GM21723 (cell line): ENCODE results near the gene MAD1L1.
"Not testable (repeated sequence)": the region's sequence is repeated elsewhere in the genome, so short reads cannot be mapped to it uniquely, and the experiment has no call there.

ENCODE experiments used
- ATAC-seq: cut with Tn5 transposase; IDR thresholded peaks from one replicate; pipeline ENCODE4 v1.9.1; 2021; ENCODE audit warnings: mild to moderate bottlenecking, moderate library complexity; ENCODE audit not compliant: unreplicated experiment

The MAD1L1 gene

DNA sequence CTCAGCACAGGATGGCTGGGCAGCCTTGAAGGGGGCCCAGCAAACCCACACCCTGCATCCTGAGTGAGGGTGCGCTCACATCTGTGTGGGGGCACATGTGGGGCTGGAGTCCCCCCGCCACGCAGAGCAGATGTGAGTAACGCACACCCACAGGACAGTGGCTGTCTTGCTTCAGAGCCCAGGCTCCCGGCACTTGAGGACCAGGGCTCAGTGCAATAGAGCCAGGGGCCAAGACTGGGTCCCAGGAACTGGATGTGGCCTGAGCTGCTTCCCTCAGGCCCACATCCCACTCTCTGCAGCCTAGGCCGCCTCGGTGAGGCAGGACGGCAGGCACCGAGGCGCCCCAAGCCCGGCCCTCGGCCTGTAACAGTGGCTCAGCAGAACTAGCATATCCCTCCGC lies 159.9 kb downstream of the MAD1L1 start:
- no peak for ATAC-seq

GRCh38 chr7:2072042-2072441 lies 160.7 kb downstream of the MAD1L1 start:
- ATAC-seq, result peak; percentile 92

GRCh38 chr7:2071133-2071832 lies 161.5 kb downstream of the MAD1L1 start:
- ATAC-seq, result no peak

DNA sequence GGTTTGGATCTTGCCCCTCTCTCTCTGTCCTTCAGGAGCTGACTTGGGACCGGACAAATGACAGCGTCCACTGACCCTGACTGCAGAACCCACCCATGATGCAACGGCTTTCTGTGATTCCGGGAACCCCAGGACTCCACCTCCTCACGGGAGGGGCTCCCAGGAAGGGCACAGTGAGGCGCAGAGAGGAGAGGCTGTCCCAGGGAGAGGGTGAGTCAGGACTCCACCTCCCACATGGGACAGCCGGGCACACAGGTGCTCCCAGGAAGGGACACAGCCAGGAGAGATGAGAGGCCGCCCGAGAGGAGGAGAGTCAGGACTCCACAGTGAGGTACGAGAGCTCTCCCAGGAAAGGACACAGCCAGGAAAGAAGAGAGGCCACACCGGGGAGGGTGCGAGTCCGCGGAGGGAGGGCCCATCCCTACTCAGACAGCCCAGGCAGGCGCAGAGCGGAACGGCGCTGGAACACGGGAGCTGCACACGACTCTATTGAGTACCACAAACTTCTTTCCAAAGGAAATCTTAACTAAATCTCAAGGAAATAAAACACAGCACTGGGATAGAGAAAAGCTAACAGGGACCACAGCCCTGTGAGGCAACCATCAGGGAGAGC lies 162.5 kb downstream of the MAD1L1 start:
- no peak for ATAC-seq

- ATAC-seq, result no peak
Measured at GRCh38 chr7:2069472-2069860, 163.3 kb downstream of the MAD1L1 start.

DNA sequence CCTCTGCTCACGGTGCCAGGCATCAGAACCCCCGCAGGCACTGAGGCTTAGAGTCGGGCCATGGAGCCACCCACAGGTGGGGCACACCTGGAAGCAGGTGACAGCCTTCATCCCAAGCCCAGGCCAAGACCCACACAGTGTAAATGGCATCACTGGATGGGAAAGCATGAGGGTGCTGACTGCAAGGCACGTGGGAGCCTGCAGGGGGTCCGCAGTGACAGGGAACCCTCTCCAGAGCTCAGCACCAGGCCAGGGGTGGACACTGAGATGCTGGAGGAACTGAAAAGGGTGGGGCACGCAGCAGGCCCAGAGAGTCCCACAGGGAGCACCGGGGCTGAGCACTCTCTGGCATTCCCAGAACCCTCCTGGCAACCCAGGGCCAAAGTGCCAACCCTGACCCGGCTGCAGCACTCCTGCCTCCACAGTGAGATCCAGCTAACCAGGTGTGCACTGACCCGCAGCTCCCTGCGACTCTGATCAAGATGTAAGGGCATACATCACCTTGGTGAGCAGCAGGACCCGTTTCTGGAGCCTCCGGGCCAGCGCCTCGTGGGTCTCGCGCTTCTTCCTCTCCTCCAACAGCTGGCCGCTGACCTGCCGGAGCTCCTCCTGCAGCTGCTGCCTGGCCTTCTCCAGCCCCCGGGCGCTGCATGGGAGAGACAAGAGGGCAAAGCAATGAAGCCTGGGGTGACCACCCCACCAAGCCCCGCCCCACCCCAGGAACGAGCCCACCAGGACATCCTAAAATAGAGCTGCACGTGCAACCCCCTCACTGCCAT lies 163.9 kb downstream of the MAD1L1 start:
- ATAC-seq, result no peak

DNA sequence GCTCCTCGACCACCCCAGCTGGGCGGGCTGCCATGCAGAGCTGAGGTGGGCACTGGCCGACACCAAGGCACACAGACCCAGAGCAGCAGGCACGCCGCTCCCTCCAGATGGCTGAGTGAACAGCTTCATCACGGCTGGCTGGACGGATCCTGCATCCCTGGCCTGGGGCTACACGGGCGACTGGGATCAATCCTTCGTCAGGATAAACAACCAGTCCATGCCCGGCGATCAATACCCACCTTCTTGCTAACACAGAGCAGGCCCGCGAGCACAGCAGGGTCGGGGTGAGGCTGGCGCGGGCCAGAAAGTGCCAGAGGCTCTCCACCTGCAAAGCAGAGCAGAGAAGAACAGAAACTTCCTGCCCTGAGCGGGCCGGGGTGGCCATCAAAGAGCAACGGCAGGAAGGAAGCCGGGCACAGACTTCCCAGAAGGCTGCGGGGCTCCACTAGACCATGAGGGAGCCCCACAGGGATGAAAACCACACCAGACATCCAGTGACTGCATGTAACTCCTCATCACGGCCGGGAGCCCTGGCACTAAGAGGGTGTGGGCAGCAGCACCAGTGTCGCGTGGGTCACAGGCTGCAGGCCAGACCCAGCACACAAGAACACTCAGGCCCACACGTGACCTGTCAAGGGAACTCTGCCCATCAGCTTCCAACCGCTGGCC lies 166.4 kb downstream of the MAD1L1 start:
- ATAC-seq, result no peak

GRCh38 chr7:2065528-2065927 lies 167.2 kb downstream of the MAD1L1 start:
- no peak for ATAC-seq

GRCh38 chr7:2063563-2064260 lies 169.0 kb downstream of the MAD1L1 start:
- ATAC-seq, result no peak

GRCh38 chr7:2062648-2063047 lies 170.1 kb downstream of the MAD1L1 start:
- no peak for ATAC-seq

DNA sequence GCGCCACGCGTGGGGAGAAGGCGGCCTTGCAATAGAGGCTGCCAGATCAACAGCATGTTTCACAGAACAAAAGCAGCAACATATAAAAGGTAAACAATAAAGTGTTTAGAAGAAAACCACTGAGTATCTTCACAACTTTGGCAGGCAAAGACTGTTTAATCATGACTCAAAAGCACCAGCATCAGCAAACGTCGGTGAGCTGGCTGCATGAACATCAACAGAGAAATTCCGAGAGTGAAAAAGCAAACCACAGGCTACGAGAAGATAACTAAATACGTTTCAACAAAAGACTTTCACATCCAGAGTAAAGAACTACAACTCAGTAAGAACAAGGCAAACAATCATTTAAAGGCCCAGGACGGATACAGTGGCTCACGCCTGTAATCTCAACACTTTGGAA lies 172.0 kb downstream of the MAD1L1 start:
- ATAC-seq, result no peak

DNA sequence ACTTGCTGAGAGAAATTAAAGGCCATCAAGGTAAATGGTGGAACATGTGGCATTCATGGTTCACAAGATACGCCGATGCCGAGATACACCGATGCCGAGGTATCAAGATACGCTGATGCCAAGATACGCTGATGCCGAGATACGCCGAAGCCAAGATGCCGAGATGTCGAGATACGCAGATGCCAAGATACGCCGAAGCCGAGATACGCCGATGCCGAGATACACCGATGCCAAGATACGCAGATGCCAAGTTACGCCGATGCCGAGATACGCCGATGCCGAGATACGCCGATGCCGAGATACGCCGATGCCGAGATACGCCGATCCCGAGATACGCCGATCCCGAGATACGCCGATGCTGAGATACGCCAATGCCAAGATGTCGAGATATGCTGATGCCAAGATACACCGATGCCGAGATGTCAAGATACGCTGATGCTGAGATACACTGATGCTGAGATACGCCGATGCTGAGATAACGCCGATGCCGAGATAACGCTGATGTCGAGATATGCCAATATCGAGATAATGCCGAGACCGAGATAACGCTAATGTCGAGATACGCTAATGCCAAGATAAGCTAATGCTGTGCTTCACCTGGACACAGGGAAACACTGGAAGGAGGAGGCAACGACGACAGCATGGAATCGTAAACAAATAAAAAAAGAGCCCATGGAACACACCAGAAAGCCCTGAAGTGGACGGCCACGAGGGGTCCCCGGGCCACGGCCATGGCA lies 172.6 kb downstream of the MAD1L1 start:
- no peak for ATAC-seq

DNA sequence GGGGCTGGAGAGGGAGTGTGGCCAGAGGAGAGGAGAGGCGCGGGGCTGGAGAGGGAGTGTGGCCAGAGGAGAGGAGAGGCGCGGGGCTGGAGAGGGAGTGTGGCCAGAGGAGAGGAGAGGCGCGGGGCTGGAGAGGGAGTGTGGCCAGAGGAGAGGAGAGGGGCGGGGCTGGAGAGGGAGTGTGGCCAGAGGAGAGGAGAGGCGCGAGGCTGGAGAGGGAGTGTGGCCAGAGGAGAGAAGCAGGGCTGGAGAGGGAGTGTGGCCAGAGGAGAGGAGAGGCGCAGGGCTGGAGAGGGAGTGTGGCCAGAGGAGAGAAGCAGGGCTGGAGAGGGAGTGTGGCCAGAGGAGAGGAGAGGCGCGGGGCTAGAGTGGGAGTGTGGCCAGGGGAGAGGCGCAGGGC lies 174.5 kb downstream of the MAD1L1 start:
- not testable (repeated sequence) for ATAC-seq

DNA sequence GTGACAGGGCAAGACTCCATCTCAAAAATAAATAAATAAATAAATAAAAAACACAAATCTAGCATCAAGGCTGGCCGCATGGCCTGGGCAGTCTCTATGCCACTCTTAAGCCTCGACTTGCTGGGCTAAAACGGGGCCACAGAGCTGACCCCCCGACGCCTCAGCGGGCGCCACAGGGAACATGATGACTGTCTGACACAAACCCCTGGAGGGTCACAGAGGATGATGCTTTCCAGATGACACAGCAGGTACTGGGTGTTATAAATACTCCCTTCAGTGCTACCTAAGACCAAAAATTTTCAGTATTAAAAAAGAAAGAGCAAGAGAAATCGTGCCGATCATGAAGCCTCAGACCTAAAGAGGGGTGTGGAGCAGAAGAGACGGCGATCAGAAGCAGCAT lies 176.8 kb downstream of the MAD1L1 start:
- ATAC-seq, result no peak

GRCh38 chr7:2054927-2055326 lies 177.8 kb downstream of the MAD1L1 start:
- no peak for ATAC-seq

GRCh38 chr7:2053395-2053794 lies 179.3 kb downstream of the MAD1L1 start:
- ATAC-seq, result no peak

GRCh38 chr7:2052657-2053048 lies 180.1 kb downstream of the MAD1L1 start:
- no peak for ATAC-seq

DNA sequence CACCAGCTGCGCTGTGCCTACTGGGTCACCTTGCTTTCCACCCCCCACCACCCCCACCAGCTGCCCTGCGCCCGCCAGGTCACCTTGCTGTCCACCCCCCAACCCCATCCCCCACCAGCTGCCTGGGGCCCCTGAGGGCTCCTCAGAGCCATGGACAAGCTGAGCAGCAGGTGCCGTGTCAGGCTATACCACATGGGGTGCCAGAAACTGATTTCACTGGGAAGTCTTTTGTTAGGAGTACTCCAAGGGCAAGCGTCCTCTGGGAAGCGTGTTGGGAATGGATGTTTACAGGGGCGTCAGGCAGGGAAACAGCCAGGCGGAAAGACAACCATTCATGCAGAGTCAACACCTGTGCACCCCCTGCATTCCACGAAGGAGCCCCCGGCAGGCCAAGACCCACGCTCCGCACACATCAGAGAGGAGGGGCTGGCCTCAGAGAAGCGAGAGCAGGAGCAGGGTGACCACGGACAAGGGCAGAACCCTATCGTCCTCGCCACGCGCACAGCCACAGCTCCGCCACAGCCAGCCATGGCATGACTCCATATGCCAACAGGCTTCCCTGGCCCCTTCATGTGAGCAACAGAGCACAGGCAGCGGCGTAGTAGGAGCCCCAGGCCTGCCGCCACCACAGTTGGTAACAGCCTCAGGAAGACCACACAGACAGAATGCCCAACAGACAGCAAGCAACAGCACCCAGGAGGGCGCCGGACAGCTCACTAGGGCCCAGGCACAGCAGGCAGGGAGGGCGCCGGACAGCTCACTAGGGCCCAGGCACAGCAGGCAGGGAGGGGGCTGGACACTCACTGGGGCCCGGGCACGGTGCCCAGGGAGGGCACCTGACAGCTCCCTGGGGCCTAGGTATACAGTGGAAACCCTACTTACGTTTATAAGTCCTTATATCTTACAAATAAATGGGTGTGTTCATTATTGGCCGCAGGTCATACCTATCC lies 180.8 kb downstream of the MAD1L1 start:
- ATAC-seq, result no peak

DNA sequence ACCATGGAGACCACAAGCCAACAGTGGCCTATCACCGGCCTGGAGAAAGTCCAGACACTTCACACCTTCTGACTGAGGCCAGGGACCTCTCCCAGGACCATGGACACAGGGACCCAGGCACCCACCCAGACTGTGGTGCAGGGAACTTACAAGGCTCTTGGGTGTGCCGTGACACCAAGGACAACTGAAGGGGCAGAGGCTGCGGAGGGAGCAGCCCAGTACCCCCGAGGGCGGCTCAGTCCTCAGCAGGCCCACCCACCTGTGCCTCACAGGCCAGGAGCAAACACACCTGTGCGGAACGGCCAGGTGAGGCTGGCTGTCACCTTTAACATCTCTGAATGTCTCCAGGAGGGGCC lies 182.3 kb downstream of the MAD1L1 start:
- ATAC-seq, result no peak
